SK-N-MC (cell line): ENCODE data around the gene DHX29.

Experiments used
- EZH2 ChIP-seq: fragments of 200-600 bp; sonication (generic); IDR thresholded peaks from one replicate; pipeline ENCODE4 v1.6.1; 2017; ENCODE audit warnings: antibody characterized with exemption
- POLR2AphosphoS5 ChIP-seq: IDR thresholded peaks from 2 replicates; pipeline ENCODE4 v1.6.1; 2012; ENCODE audit warnings: mild to moderate bottlenecking, low read depth, low read length, borderline replicate concordance

- TF ChIP-seq EZH2 (no peak), POLR2AphosphoS5 (no peak)
These were observed 4.2 kb downstream of the DHX29 start for GRCh38 chr5:55303238-55303690.
